IPS DF 6.9 (cell line): ENCODE results near the gene NUB1.

ENCODE experiments used
- DNase-seq: peaks from one replicate; pipeline ENCODE4 v3.0.0-alpha.2; 2013; ENCODE audit warnings: low read depth, low spot score
- H3K27ac ChIP-seq: one replicate; pipeline ENCODE4 v1.5.1; 2013; ENCODE audit warnings: low read length, control low read depth
- H3K27me3 ChIP-seq: 2 replicates; pipeline ENCODE4 v1.6.1; 2013; ENCODE audit warnings: mild to moderate bottlenecking, low read length; ENCODE audit not compliant: control insufficient read depth, insufficient read depth
- H3K36me3 ChIP-seq: 2 replicates; pipeline ENCODE4 v1.6.1; 2013; ENCODE audit warnings: low read length; ENCODE audit not compliant: control insufficient read depth, insufficient read depth
- H3K4me1 ChIP-seq: 2 replicates; pipeline ENCODE4 v1.6.1; 2013; ENCODE audit warnings: low read length; ENCODE audit not compliant: control insufficient read depth, insufficient read depth
- H3K4me3 ChIP-seq: 2 replicates; pipeline ENCODE4 v1.5.1; 2013; ENCODE audit warnings: mild to moderate bottlenecking, low read length
- H3K9me3 ChIP-seq: 2 replicates; pipeline ENCODE4 v1.6.1; 2013; ENCODE audit warnings: low read length, inconsistent platforms; ENCODE audit not compliant: control insufficient read depth, insufficient read depth
- WGBS: extraction: QIAGEN DNeasy Blood & Tissue Kit; methylation state at CpG from one replicate; pipeline ENCODE4 v1.1.7; 2013; ENCODE audit warnings: mixed read lengths, missing lambda C conversion rate; ENCODE audit not compliant: insufficient read length, insufficient coverage; 5-methylcytosine and 5-hydroxymethylcytosine counted together

Gene NUB1

DNA sequence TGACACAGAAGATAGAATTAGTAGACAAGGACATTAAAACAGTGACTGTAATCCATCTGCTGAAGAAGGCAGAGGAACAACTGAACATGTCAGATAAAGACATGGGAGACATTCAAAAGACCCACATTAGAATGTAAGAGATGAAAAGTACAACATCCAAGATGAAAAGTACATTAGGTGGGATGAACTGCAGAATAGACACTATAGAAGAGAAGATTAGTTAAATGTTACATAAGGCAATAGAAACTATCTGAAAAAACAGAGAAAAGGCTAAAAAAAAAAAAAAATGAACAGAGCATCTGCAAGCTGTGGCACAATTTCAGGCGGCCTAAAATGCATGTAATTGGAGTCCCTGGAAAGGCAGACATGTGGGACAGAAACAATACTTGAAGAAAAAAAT, 21.6 kb downstream of the NUB1 start:
- peaks cover 2% of the 10 kb centered on the region; the same call in 1 of the 2 replicates for H3K36me3 ChIP-seq
- WGBS: no CpG with 5 or more reads among the region's 1 CpG

DNA sequence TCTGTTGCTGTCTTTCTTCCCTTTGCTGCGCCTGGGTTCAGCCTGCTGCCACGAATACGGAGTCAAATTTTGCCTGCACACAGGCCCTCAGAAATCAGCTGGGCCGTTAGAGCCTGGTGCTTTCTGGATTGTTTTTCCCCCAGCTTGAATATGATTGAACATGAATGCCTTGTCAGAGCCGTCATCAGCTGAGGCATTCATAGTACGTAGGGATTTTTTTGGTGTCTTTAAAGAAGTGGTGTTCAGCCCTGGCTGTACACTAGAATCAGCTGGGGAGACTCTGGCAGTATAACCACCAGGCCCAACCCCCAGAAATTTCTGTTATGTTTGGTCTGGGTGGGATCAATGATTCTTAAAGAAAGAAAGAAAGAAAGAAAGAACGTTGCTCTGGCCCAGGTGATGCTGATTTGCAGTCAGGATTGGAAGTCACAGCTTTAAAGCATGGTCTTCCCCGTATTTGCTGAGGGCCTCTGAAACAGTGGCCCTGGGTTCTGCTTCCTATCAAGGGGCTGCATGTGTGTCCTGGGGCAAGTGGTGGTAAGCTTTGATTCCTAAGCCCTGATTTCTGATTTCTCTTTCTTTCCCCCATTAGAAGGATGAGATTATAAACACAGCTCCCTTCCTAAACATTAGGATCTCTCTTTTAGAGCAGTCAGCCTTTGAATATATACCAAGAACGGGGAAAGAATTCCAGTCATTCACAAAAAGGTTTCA, 24.7 kb downstream of the NUB1 start:
- H3K4me3 ChIP-seq: no peak overlapping the region
- no peaks in the 10 kb centered on the region for H3K4me1 ChIP-seq
- no peak for DNase-seq
- H3K36me3 ChIP-seq: no peaks in the 10 kb centered on the region
- no peaks in the 10 kb centered on the region for H3K27me3 ChIP-seq
- no peak overlapping the region for H3K27ac ChIP-seq
- whole genome bisulfite sequencing: no CpG with 5 or more reads among the region's 9 CpGs
- H3K9me3 ChIP-seq: no peaks in the 10 kb centered on the region

More for the DNA sequence above, 21.6 kb downstream of the NUB1 start:
- Histone ChIP-seq H3K27ac (no peak overlapping the region), H3K27me3 (no peaks in the 10 kb centered on the region), H3K4me3 (no peak overlapping the region), H3K9me3 (no peaks in the 10 kb centered on the region), H3K4me1 (no peaks in the 10 kb centered on the region)
- DNase-seq: no peak

DNA sequence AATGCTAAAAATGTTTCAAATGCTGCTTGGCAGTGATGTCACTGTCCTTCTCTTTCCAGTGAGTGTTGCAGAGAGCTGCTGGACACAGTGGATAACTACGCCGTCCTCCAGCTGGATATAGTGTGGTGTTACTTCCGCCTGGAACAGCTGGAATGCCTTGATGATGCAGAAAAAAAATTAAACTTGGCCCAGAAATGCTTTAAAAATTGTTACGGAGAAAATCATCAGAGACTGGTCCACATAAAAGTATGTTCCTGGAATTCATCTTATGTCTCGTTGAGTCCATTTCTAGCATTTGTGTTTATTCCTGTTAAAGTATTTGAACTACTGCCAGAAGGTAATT, 25.2 kb downstream of the NUB1 start:
- Histone ChIP-seq H3K27me3 (no peaks in the 10 kb centered on the region), H3K4me1 (no peaks in the 10 kb centered on the region), H3K36me3 (no peaks in the 10 kb centered on the region), H3K27ac (no peak overlapping the region), H3K4me3 (no peak overlapping the region), H3K9me3 (no peaks in the 10 kb centered on the region)
- WGBS: no CpG with 5 or more reads among the region's 5 CpGs
- no peak for DNase-seq

DNA sequence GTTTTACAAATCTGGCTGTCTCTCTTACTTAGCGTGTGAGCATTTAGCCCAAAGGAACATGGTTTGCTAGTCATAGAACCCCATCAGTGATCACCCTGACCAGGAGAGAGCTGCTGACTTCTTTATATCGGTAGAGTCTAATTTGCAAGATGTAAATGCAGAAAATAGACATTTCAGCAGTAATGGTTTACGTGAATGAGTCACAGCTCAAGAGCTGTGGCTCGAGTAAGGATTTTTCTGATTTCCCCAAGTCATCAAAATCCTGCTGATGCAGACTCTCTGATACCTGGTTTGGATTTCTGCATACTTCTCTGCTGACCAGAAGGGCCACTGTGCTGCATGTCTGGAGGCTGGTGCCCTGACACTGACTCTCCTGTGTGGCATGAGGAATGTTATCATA, 25.7 kb downstream of the NUB1 start:
- DNase-seq: no peak
- no peak overlapping the region for H3K27ac ChIP-seq

DNA sequence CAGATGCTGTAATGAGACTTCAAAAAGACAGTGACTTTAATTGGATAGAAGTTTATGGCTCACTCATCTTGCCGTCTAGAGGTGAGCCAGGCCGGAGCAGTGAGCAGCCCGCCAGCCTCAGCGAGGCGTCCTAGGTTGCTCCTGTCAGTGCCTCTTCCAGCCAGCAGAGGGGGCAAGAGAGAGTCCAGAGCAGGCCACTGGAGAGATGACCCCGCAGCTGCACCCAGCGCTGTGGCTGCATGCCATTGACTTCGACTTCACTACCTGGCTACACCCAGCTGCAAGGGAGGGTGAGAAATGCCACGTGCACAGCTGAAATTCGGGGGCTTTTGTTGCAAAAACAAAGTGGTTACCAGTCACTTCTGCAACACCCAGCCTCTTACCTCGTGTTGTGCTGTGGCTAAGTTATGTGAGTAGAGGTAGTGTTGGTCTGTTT, 26.5 kb downstream of the NUB1 start:
- no peaks in the 10 kb centered on the region for H3K9me3 ChIP-seq
- H3K36me3 ChIP-seq: no peaks in the 10 kb centered on the region
- H3K4me3 ChIP-seq: no peak overlapping the region
- DNase-seq: peak; percentile 86
- no peaks in the 10 kb centered on the region for H3K27me3 ChIP-seq
- no CpG with 5 or more reads among the region's 11 CpGs for WGBS
- H3K27ac ChIP-seq: no peak overlapping the region
- H3K4me1 ChIP-seq: peaks cover 4% of the 10 kb centered on the region; the same call in 1 of the 2 replicates

More for the DNA sequence above, 25.7 kb downstream of the NUB1 start:
- Histone ChIP-seq H3K9me3 (no peaks in the 10 kb centered on the region), H3K4me3 (no peak overlapping the region), H3K4me1 (no peaks in the 10 kb centered on the region), H3K36me3 (no peaks in the 10 kb centered on the region), H3K27me3 (no peaks in the 10 kb centered on the region)
- WGBS: no CpG with 5 or more reads among the region's 4 CpGs

DNA sequence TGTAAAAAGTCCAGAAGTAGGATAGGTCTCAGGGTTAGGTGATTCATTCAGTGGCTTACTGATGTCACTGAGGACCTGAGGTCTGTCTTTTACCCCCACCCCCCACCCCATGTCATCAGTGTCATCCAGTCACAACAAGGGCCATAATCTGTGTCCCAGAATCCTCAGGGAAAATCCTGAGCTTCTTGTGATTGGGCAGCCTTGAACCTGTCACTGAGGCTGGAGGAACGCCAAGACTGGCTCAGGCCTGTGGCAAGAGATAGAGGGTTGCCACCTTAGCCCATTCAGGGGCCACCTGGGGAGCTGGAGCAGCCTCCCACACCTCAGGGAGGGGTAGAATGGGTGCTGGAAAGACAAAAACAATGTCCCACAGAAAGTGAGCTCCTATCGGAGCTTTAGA, 29.7 kb downstream of the NUB1 start:
- WGBS: no CpG with 5 or more reads among the region's 2 CpGs
- DNase-seq: no peak
- H3K4me3 ChIP-seq: no peak overlapping the region
- peaks cover 4% of the 10 kb centered on the region; the same call in 1 of the 2 replicates for H3K4me1 ChIP-seq
- no peaks in the 10 kb centered on the region for H3K27me3 ChIP-seq
- H3K9me3 ChIP-seq: no peaks in the 10 kb centered on the region
- H3K36me3 ChIP-seq: 0 out of 2 replicates have a peak, but pooled peaks cover under 1% of the 10 kb centered on the region
- H3K27ac ChIP-seq: no peak overlapping the region

DNA sequence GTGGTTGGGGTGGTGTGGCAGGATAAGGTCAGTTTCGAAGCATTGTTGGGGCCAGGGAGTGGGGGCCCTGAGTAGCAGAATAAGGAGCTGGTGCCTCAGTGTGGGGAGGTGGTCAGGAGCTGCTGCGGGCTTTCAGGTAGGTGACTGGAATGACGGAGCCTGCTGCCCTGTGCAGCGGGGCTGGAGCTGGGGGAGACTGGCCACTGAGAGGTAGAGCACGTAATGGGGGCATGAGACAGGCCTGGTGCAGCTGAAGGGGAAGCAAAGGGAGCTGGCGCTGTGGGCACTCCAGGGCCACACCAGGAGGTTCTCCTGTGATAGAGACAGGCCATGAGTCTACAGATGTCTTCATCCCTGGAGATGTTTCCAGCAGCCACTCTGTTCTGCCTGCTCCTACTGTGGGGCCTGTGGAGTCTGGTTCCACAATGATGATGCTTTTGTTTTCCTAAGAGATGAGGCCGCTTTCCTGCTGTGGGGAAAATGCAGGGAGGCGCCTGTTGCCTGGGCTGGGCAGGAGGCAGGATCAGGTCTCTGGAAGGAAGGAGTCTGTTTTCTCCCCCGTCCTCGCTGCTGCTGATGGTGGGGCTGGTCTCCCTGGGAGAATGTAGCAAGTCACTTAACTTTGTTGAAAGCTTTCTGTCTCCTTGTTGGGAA, 31.1 kb downstream of the NUB1 start:
- no peaks in the 10 kb centered on the region for H3K9me3 ChIP-seq
- peaks cover 4% of the 10 kb centered on the region; the same call in 1 of the 2 replicates for H3K4me1 ChIP-seq
- H3K36me3 ChIP-seq: 0 out of 2 replicates have a peak, but pooled peaks cover 6% of the 10 kb centered on the region
- no peaks in the 10 kb centered on the region for H3K27me3 ChIP-seq
- no CpG with 5 or more reads among the region's 10 CpGs for WGBS
- no peak overlapping the region for H3K27ac ChIP-seq
- DNase-seq: no peak
- no peak overlapping the region for H3K4me3 ChIP-seq

DNA sequence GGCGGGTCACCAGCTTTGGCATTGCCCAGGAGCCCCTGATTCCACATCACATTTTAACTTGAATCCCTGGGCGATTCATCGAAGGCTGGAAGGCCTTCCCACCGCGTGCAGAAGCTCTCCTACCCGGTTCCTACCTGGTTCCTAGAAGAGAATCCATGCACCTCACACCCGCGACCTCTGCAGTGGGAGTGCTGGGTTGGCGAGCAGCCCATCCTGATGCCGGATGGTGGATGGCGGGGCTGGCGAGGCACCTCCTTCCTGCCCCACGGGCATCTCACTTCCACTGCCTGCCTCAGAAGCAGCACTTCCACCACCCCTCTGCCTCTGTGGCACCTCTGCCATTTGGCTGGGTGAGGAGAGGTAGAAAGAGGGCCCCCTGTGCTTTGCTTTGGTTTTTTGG, 32.0 kb downstream of the NUB1 start:
- H3K4me3 ChIP-seq: no peak overlapping the region
- H3K36me3 ChIP-seq: 0 out of 2 replicates have a peak, but pooled peaks cover 8% of the 10 kb centered on the region
- H3K9me3 ChIP-seq: no peaks in the 10 kb centered on the region
- H3K4me1 ChIP-seq: peaks cover 4% of the 10 kb centered on the region; the same call in 1 of the 2 replicates
- DNase-seq: no peak
- no peaks in the 10 kb centered on the region for H3K27me3 ChIP-seq
- no peak overlapping the region for H3K27ac ChIP-seq
- no CpG with 5 or more reads among the region's 13 CpGs for WGBS

DNA sequence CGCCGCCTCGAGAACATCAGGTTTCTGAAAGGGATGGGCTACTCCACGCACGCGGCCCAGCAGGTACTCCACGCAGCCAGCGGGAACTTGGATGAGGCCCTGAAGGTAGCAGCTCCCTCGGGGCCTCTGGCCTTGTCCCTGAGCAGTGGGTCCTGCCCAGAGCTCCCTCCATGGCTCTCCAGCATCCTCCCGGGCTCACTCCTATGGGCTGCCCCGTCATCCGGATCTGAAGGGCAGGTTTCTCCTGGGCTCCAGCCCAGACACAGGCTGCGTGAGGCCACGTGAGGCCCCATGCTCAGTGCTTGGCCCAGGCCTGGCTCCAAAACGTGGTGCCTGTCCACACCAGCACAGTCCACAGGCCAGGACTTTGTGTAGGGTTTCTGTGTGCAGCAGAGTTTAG, 32.5 kb downstream of the NUB1 start:
- Histone ChIP-seq H3K4me1 (peaks cover 4% of the 10 kb centered on the region; the same call in 1 of the 2 replicates), H3K36me3 (0 out of 2 replicates have a peak, but pooled peaks cover 9% of the 10 kb centered on the region), H3K27ac (no peak overlapping the region), H3K4me3 (no peak overlapping the region), H3K27me3 (no peaks in the 10 kb centered on the region), H3K9me3 (no peaks in the 10 kb centered on the region)
- no peak for DNase-seq
- WGBS: no CpG with 5 or more reads among the region's 15 CpGs

DNA sequence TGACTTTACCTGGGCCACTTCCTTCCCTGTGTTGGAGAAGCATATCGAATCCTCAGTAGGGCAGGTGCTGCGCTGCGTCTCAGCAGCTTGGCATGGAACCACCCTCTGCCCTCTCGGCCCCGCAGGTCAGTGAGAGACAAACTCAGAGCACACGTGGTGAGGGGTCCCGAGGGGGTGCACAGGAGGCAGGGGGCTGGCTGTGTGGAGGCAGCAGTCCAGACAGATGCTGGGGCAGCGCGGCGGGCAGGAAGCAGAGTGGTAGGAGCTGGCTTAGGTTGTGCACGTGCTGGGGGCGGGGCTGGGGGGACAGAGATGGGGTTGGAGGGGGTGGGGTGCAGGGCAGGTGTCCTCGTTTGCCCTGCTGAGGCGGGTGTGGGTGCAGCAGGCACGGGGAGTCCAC, 33.1 kb downstream of the NUB1 start:
- Histone ChIP-seq H3K9me3 (no peaks in the 10 kb centered on the region), H3K36me3 (0 out of 2 replicates have a peak, but pooled peaks cover 9% of the 10 kb centered on the region), H3K4me3 (no peak overlapping the region), H3K4me1 (peaks cover 4% of the 10 kb centered on the region; the same call in 1 of the 2 replicates), H3K27ac (no peak overlapping the region), H3K27me3 (no peaks in the 10 kb centered on the region)
- DNase-seq: no peak
- no CpG with 5 or more reads among the region's 15 CpGs for WGBS
